GM19351 (cell line): ENCODE measurements around the gene TEDC1.

Experiments used
- ATAC-seq: cut with Tn5 transposase; IDR thresholded peaks from one replicate; pipeline ENCODE4 v1.9.1; 2021; ENCODE audit warnings: mild to moderate bottlenecking, moderate library complexity; ENCODE audit not compliant: unreplicated experiment

TEDC1 gene

GRCh38 chr14:105456736-105457617 is 34.1 kb upstream of the TEDC1 start:
- ATAC-seq, result no peak

GRCh38 chr14:105458010-105458409 is 33.0 kb upstream of the TEDC1 start:
- no peak for ATAC-seq

- no peak for ATAC-seq
Observed at GRCh38 chr14:105458571-105458970, 32.5 kb upstream of the TEDC1 start.

- ATAC-seq, result no peak
Observed at GRCh38 chr14:105460116-105460515, 30.9 kb upstream of the TEDC1 start.

- ATAC-seq, result no peak
Observed at GRCh38 chr14:105460616-105461015, 30.4 kb upstream of the TEDC1 start.

- no peak for ATAC-seq
Observed at GRCh38 chr14:105461903-105462302, 29.1 kb upstream of the TEDC1 start.

GRCh38 chr14:105464501-105464900 is 26.5 kb upstream of the TEDC1 start:
- no peak for ATAC-seq

- ATAC-seq, result no peak
Observed at GRCh38 chr14:105465209-105466031, 25.6 kb upstream of the TEDC1 start.

- no peak for ATAC-seq
Observed at GRCh38 chr14:105466531-105467248, 24.4 kb upstream of the TEDC1 start.

GRCh38 chr14:105467249-105467941 is 23.7 kb upstream of the TEDC1 start:
- ATAC-seq, result no peak

- no peak for ATAC-seq
Observed at GRCh38 chr14:105467942-105468471, 23.0 kb upstream of the TEDC1 start.

GRCh38 chr14:105468621-105469241 is 22.3 kb upstream of the TEDC1 start:
- no peak for ATAC-seq

GRCh38 chr14:105469456-105470349 is 21.3 kb upstream of the TEDC1 start:
- no peak for ATAC-seq

- no peak for ATAC-seq
Observed at GRCh38 chr14:105470350-105471296, 20.4 kb upstream of the TEDC1 start.

- ATAC-seq, result no peak
Observed at GRCh38 chr14:105471297-105471821, 19.7 kb upstream of the TEDC1 start.

- no peak for ATAC-seq
Observed at GRCh38 chr14:105471823-105472485, 19.1 kb upstream of the TEDC1 start.

GRCh38 chr14:105472486-105472991 is 18.5 kb upstream of the TEDC1 start:
- ATAC-seq, result no peak
